H9 (cell line): Measurements from ENCODE around the gene SCD5. TPM values are rescaled to one million over a fixed set of nuclear protein-coding genes. Genes with fewer than 3 reads are reported as not detected.

Source experiments
- DNase-seq: peaks from one replicate; pipeline ENCODE4 v3.0.0-alpha.2; 2017
- H2AFZ ChIP-seq: one replicate; pipeline ENCODE4 v1.6.1; 2013; ENCODE audit warnings: mild to moderate bottlenecking, low read length, control low read depth, moderate library complexity
- H2AK5ac ChIP-seq: 2 replicates; pipeline ENCODE4 v1.6.1; 2013; ENCODE audit warnings: low read length, control low read depth, mixed read lengths; ENCODE audit not compliant: insufficient read length
- H2BK120ac ChIP-seq: one replicate; pipeline ENCODE4 v1.6.1; 2013; ENCODE audit warnings: low read depth, mild to moderate bottlenecking, low read length, control low read depth, inconsistent platforms; ENCODE audit not compliant: poor library complexity, severe bottlenecking
- H2BK12ac ChIP-seq: 2 replicates; pipeline ENCODE4 v1.6.1; 2013; ENCODE audit warnings: low read length, control low read depth, mixed read lengths, low read depth; ENCODE audit not compliant: insufficient read length
- H2BK15ac ChIP-seq: 2 replicates; pipeline ENCODE4 v1.6.1; 2013; ENCODE audit warnings: low read depth, low read length, control low read depth
- H2BK20ac ChIP-seq: one replicate; pipeline ENCODE4 v1.6.1; 2013; ENCODE audit warnings: low read depth, mild to moderate bottlenecking, low read length, control low read depth, inconsistent platforms; ENCODE audit not compliant: poor library complexity, severe bottlenecking
- H2BK5ac ChIP-seq: 2 replicates; pipeline ENCODE4 v1.6.1; 2013; ENCODE audit warnings: low read length, control low read depth, mixed read lengths; ENCODE audit not compliant: insufficient read length
- H3K14ac ChIP-seq: 2 replicates; pipeline ENCODE4 v1.6.1; 2013; ENCODE audit warnings: low read length, control low read depth; ENCODE audit not compliant: insufficient read depth
- H3K18ac ChIP-seq: 2 replicates; pipeline ENCODE4 v1.6.1; 2013; ENCODE audit warnings: low read depth, mild to moderate bottlenecking, mixed read lengths, low read length, control low read depth; ENCODE audit not compliant: insufficient read length
- H3K23ac ChIP-seq: 2 replicates; pipeline ENCODE4 v1.6.1; 2013; ENCODE audit warnings: low read length, control low read depth, mixed read lengths, low read depth; ENCODE audit not compliant: insufficient read length
- H3K23me2 ChIP-seq: 2 replicates; pipeline ENCODE4 v1.6.1; 2013; ENCODE audit warnings: low read depth, mild to moderate bottlenecking, mixed read lengths, low read length, control low read depth; ENCODE audit not compliant: insufficient read length, poor library complexity, severe bottlenecking
- H3K27ac ChIP-seq: 2 replicates; pipeline ENCODE4 v1.5.1; 2013; ENCODE audit warnings: low read length, control low read depth, mixed read lengths, low read depth; ENCODE audit not compliant: insufficient read length
- H3K27me3 ChIP-seq: 2 replicates; pipeline ENCODE4 v1.6.1; 2013; ENCODE audit warnings: low read length, control low read depth, inconsistent platforms; ENCODE audit not compliant: insufficient read depth
- H3K4ac ChIP-seq: 2 replicates; pipeline ENCODE4 v1.6.1; 2013; ENCODE audit warnings: low read depth, mild to moderate bottlenecking, control low read depth, inconsistent platforms, low read length, moderate library complexity
- H3K4me1 ChIP-seq: 2 replicates; pipeline ENCODE4 v1.6.1; 2013; ENCODE audit warnings: low read length, control low read depth, inconsistent platforms; ENCODE audit not compliant: insufficient read depth
- H3K4me2 ChIP-seq: 2 replicates; pipeline ENCODE4 v1.6.1; 2013; ENCODE audit warnings: low read length, control low read depth, mixed read lengths; ENCODE audit not compliant: insufficient read length, insufficient read depth
- H3K56ac ChIP-seq: 2 replicates; pipeline ENCODE4 v1.6.1; 2013; ENCODE audit warnings: low read depth, mild to moderate bottlenecking, mixed read lengths, low read length, control low read depth; ENCODE audit not compliant: insufficient read length
- H3K79me1 ChIP-seq: 2 replicates; pipeline ENCODE4 v1.6.1; 2013; ENCODE audit warnings: low read depth, mild to moderate bottlenecking, moderate library complexity, low read length, control low read depth, inconsistent platforms; ENCODE audit not compliant: insufficient read depth, poor library complexity, severe bottlenecking
- H3K79me2 ChIP-seq: 2 replicates; pipeline ENCODE4 v1.6.1; 2013; ENCODE audit warnings: low read length, control low read depth, inconsistent platforms; ENCODE audit not compliant: insufficient read depth
- H3K9ac ChIP-seq: 2 replicates; pipeline ENCODE4 v1.6.1; 2013; ENCODE audit warnings: low read length, control low read depth, mixed read lengths; ENCODE audit not compliant: insufficient read length; ENCODE audit errors: extremely low read depth
- H3K9me3 ChIP-seq: one replicate; pipeline ENCODE4 v1.6.1; 2013; ENCODE audit warnings: low read depth, low read length, inconsistent platforms; ENCODE audit not compliant: control insufficient read depth
- H3T11ph ChIP-seq: one replicate; pipeline ENCODE4 v1.6.1; 2013; ENCODE audit warnings: mild to moderate bottlenecking, low read length, control low read depth, inconsistent platforms
- H4K20me1 ChIP-seq: one replicate; pipeline ENCODE4 v1.6.1; 2013; ENCODE audit not compliant: control insufficient read depth, insufficient read length, insufficient read depth
- H4K5ac ChIP-seq: 2 replicates; pipeline ENCODE4 v1.6.1; 2013; ENCODE audit warnings: low read depth, mild to moderate bottlenecking, mixed read lengths, low read length, control low read depth; ENCODE audit not compliant: insufficient read length
- H4K8ac ChIP-seq: replicated peaks from 2 replicates; pipeline ENCODE4 v1.6.1; 2013; ENCODE audit warnings: low read length, control low read depth, mixed read lengths, low read depth; ENCODE audit not compliant: insufficient read length
- H4K91ac ChIP-seq: 2 replicates; pipeline ENCODE4 v1.6.1; 2013; ENCODE audit warnings: low read depth, mild to moderate bottlenecking, moderate library complexity, mixed read lengths, low read length, control low read depth; ENCODE audit not compliant: insufficient read length
- H3K27ac Mint-ChIP-seq, 3 experiments: 2 replicates in 2 of 3; 3 replicates in 1 of 3; pipeline ENCODE4 v1.8.0; 2020 to 2021; ENCODE audit warnings: mixed read lengths in 3 of 3, mild to moderate bottlenecking in 1 of 3, moderate library complexity in 1 of 3
- H3K27me3 Mint-ChIP-seq: 2 replicates; pipeline ENCODE4 v1.8.0; 2021; ENCODE audit warnings: low read depth, mild to moderate bottlenecking, moderate library complexity, mixed read lengths
- H3K36me3 Mint-ChIP-seq, 3 experiments: 2 replicates in 2 of 3; 3 replicates in 1 of 3; pipeline ENCODE4 v1.8.0; 2020 to 2021; ENCODE audit warnings: low read depth in 3 of 3, mixed read lengths in 3 of 3; ENCODE audit not compliant: insufficient read depth in 1 of 3
- H3K4me1 Mint-ChIP-seq, 2 experiments: 2 replicates each; pipeline ENCODE4 v1.8.0; 2020; ENCODE audit warnings: mixed read lengths in 2 of 2
- H3K4me3 Mint-ChIP-seq, 2 experiments: 2 replicates in 1 of 2; 3 replicates in 1 of 2; pipeline ENCODE4 v1.8.0; 2020 to 2021; ENCODE audit warnings: mild to moderate bottlenecking in 2 of 2, mixed read lengths in 2 of 2, moderate library complexity in 1 of 2
- H3K9me3 Mint-ChIP-seq, 2 experiments: 2 replicates in 1 of 2; 3 replicates in 1 of 2; pipeline ENCODE4 v1.8.0; 2020; ENCODE audit warnings: mild to moderate bottlenecking in 2 of 2, mixed read lengths in 2 of 2, moderate library complexity in 1 of 2
- CTCF ChIP-seq: fragments of 200-600 bp; sonication (generic); conservative IDR thresholded peaks from 3 replicates; pipeline ENCODE4 v1.8.0; 2021; ENCODE audit warnings: antibody characterized with exemption, mild to moderate bottlenecking
- WGBS: extraction: QIAGEN DNeasy Blood & Tissue Kit; methylation state at CpG from one replicate; pipeline ENCODE4 v1.1.7; 2013; ENCODE audit warnings: missing lambda C conversion rate, low lambda C conversion rate, mixed read lengths; ENCODE audit not compliant: insufficient read length; ENCODE audit errors: extremely low coverage; 5-methylcytosine and 5-hydroxymethylcytosine counted together
- total RNA-seq: library from RNA; stranded (reverse); gene quantifications from 2 replicates; pipeline ENCODE4 v1.2.1, GENCODE V29; 2021

Gene SCD5
- total RNA-seq, 1 experiment from 2014 or later, result 0.68 TPM

- no peaks in the 10 kb centered on the region for H4K20me1 ChIP-seq
- H3K4me1 Mint-ChIP-seq, result peaks cover 29 to 30% of the 10 kb centered on the region in 2 experiments
These were observed 204.1 kb downstream of the SCD5 start for GRCh38 chr4:82594456-82594855.

More at GRCh38 chr4:82594456-82594855, 204.1 kb downstream of the SCD5 start:
- H3K79me2 ChIP-seq, result no peaks in the 10 kb centered on the region
- H3K9ac ChIP-seq, result no peak overlapping the region
- no peaks in the 10 kb centered on the region for H3K36me3 Mint-ChIP-seq
- no peak overlapping the region for H2AK5ac ChIP-seq
- H3T11ph ChIP-seq, result no peak overlapping the region
- no peak overlapping the region for H2BK5ac ChIP-seq
- no peak overlapping the region for H2BK15ac ChIP-seq
- no peak overlapping the region for H2AFZ ChIP-seq
- H3K14ac ChIP-seq, result no peak overlapping the region
- no peak overlapping the region for H2BK120ac ChIP-seq
- peaks cover 8% of the 10 kb centered on the region; the same call in 1 of the 2 replicates for H3K4me1 ChIP-seq
- H4K8ac ChIP-seq, result no peak overlapping the region
- WGBS, result no CpG with 5 or more reads among the region's 4 CpGs
- TF ChIP-seq CTCF, result no peak
- H3K18ac ChIP-seq, result no peak overlapping the region
- no peak overlapping the region for H4K91ac ChIP-seq
- no peak overlapping the region for H3K4me2 ChIP-seq
- no peak overlapping the region for H2BK12ac ChIP-seq
- H3K27me3 Mint-ChIP-seq, result no peaks in the 10 kb centered on the region; the same call in 1 of the 2 replicates
- no peak overlapping the region for H3K56ac ChIP-seq
- no peak overlapping the region for H3K4me3 Mint-ChIP-seq
- H3K23me2 ChIP-seq, result no peaks in the 10 kb centered on the region
- no peak for DNase-seq
- H3K27ac Mint-ChIP-seq, result no peak overlapping the region
- no peak overlapping the region for H2BK20ac ChIP-seq
- no peak overlapping the region for H4K5ac ChIP-seq
- H3K23ac ChIP-seq, result no peak overlapping the region
- no peaks in the 10 kb centered on the region for H3K9me3 ChIP-seq
- H3K79me1 ChIP-seq, result no peaks in the 10 kb centered on the region
- H3K27ac ChIP-seq, result no peak overlapping the region
- no peak overlapping the region for H3K4ac ChIP-seq
- H3K9me3 Mint-ChIP-seq, result no peaks in the 10 kb centered on the region
- no peaks in the 10 kb centered on the region for H3K27me3 ChIP-seq
